GM19193 (cell line): Measurements from ENCODE around the gene ANO8.

Source experiments
- POLR2A ChIP-seq: IDR thresholded peaks from 4 replicates; pipeline ENCODE4 v1.6.1; 2011; ENCODE audit not compliant: insufficient read depth, insufficient read length; ENCODE audit errors: extremely low read depth

Gene ANO8

GRCh38 chr19:17309198-17309964 lies 25.3 kb downstream of the ANO8 start, which contains the start of gene DDA1:
Gene DDA1 (plus strand): TSS chr19:17309563. CDS start chr19:17309655, 92 bp downstream.
- TF ChIP-seq POLR2A = peak; percentile 70

GRCh38 chr19:17307876-17308377 lies 26.7 kb downstream of the ANO8 start:
- no peak for TF ChIP-seq POLR2A

GRCh38 chr19:17306285-17306714 lies 28.4 kb downstream of the ANO8 start:
- no peak for TF ChIP-seq POLR2A

- TF ChIP-seq POLR2A = peak; percentile 62
Observed at GRCh38 chr19:17305517-17306284, 29.0 kb downstream of the ANO8 start, which contains the start of gene MRPL34. Gene MRPL34 (plus strand): TSS chr19:17305872. CDS start chr19:17305893, 21 bp downstream.

GRCh38 chr19:17305216-17305516 lies 29.5 kb downstream of the ANO8 start:
- no peak for TF ChIP-seq POLR2A

GRCh38 chr19:17304386-17305215 lies 30.1 kb downstream of the ANO8 start:
- TF ChIP-seq POLR2A = no peak

GRCh38 chr19:17303940-17304267 lies 30.8 kb downstream of the ANO8 start:
- no peak for TF ChIP-seq POLR2A

- peak; percentile 37 for TF ChIP-seq POLR2A
Observed at GRCh38 chr19:17303167-17303939, 31.3 kb downstream of the ANO8 start, which contains the start of gene ABHD8. Gene ABHD8 (minus strand): TSS chr19:17303425. CDS start chr19:17301616, 1,809 bp downstream.

GRCh38 chr19:17302391-17303166 lies 32.1 kb downstream of the ANO8 start:
- TF ChIP-seq POLR2A = no peak

GRCh38 chr19:17300992-17301619 lies 33.5 kb downstream of the ANO8 start:
- no peak for TF ChIP-seq POLR2A

- no peak for TF ChIP-seq POLR2A
Observed at GRCh38 chr19:17296976-17297375, 37.7 kb downstream of the ANO8 start.

GRCh38 chr19:17296273-17296672 lies 38.4 kb downstream of the ANO8 start:
- TF ChIP-seq POLR2A = no peak

- TF ChIP-seq POLR2A = no peak
Observed at GRCh38 chr19:17294051-17294891, 40.4 kb downstream of the ANO8 start.

- TF ChIP-seq POLR2A = no peak
Observed at GRCh38 chr19:17293605-17294004, 41.0 kb downstream of the ANO8 start.
